Trophoblast cell (in vitro differentiated cells and primary cell): Measurements from ENCODE around the gene GART.
"Not testable (repeated sequence)": the region's sequence is repeated elsewhere in the genome, so short reads cannot be mapped to it uniquely, and the experiment has no call there.

Source experiments
- DNase-seq, 2 donors: peaks; one replicate each; pipeline ENCODE4 v3.0.0-alpha.2; 2016
- H2AFZ ChIP-seq: 2 replicates; pipeline ENCODE4 v1.6.1; 2013; ENCODE audit warnings: low read length, moderate library complexity, mild to moderate bottlenecking; ENCODE audit not compliant: insufficient read depth, poor library complexity
- H2AK5ac ChIP-seq: 2 replicates; pipeline ENCODE4 v1.6.1; 2013; ENCODE audit warnings: mild to moderate bottlenecking, low read length
- H2BK120ac ChIP-seq: 2 replicates; pipeline ENCODE4 v1.6.1; 2013; ENCODE audit warnings: low read length, mild to moderate bottlenecking, moderate library complexity; ENCODE audit not compliant: insufficient read depth, poor library complexity
- H2BK12ac ChIP-seq: 2 replicates; pipeline ENCODE4 v1.6.1; 2013; ENCODE audit warnings: mild to moderate bottlenecking, low read length, moderate library complexity
- H2BK5ac ChIP-seq: 2 replicates; pipeline ENCODE4 v1.6.1; 2013; ENCODE audit warnings: low read length, low read depth, moderate library complexity, mild to moderate bottlenecking; ENCODE audit not compliant: poor library complexity
- H3K14ac ChIP-seq: 2 replicates; pipeline ENCODE4 v1.6.1; 2013; ENCODE audit warnings: mild to moderate bottlenecking, low read length
- H3K18ac ChIP-seq: 2 replicates; pipeline ENCODE4 v1.6.1; 2013; ENCODE audit warnings: mild to moderate bottlenecking, low read length
- H3K23ac ChIP-seq: 2 replicates; pipeline ENCODE4 v1.6.1; 2013; ENCODE audit warnings: low read length
- H3K27ac ChIP-seq: 2 replicates; pipeline ENCODE4 v1.5.1; 2013; ENCODE audit warnings: low read depth, mild to moderate bottlenecking, inconsistent platforms, low read length, moderate library complexity
- H3K27me3 ChIP-seq: 2 replicates; pipeline ENCODE4 v1.6.1; 2013; ENCODE audit warnings: inconsistent platforms, mild to moderate bottlenecking, low read length, moderate library complexity; ENCODE audit not compliant: insufficient read depth
- H3K36me3 ChIP-seq, 2 experiments: 1 replicate in 1 of 2; 2 replicates in 1 of 2; pipeline ENCODE4 v1.6.1; 2013; ENCODE audit warnings: low read length in 2 of 2, mild to moderate bottlenecking in 2 of 2, moderate library complexity in 1 of 2; ENCODE audit not compliant: insufficient read depth in 2 of 2, control insufficient read depth in 1 of 2
- H3K4ac ChIP-seq: 2 replicates; pipeline ENCODE4 v1.6.1; 2013; ENCODE audit warnings: low read depth, mild to moderate bottlenecking, low read length, moderate library complexity
- H3K4me1 ChIP-seq, 2 experiments: 1 replicate in 1 of 2; 2 replicates in 1 of 2; pipeline ENCODE4 v1.6.1; 2013; ENCODE audit warnings: low read length in 2 of 2, mild to moderate bottlenecking in 2 of 2, moderate library complexity in 1 of 2; ENCODE audit not compliant: insufficient read depth in 2 of 2, control insufficient read depth in 1 of 2
- H3K4me2 ChIP-seq: 2 replicates; pipeline ENCODE4 v1.6.1; 2013; ENCODE audit warnings: inconsistent platforms, mild to moderate bottlenecking, low read length, moderate library complexity
- H3K4me3 ChIP-seq: 2 replicates; pipeline ENCODE4 v1.5.1; 2013; ENCODE audit warnings: mild to moderate bottlenecking, low read depth, low read length, inconsistent platforms
- H3K79me1 ChIP-seq: one replicate; pipeline ENCODE4 v1.6.1; 2013; ENCODE audit warnings: low read length
- H3K79me2 ChIP-seq: 2 replicates; pipeline ENCODE4 v1.6.1; 2013; ENCODE audit warnings: low read length, mild to moderate bottlenecking; ENCODE audit not compliant: control insufficient read depth, insufficient read depth, poor library complexity
- H3K9ac ChIP-seq: 2 replicates; pipeline ENCODE4 v1.6.1; 2013; ENCODE audit warnings: mild to moderate bottlenecking, low read length
- H3K9me3 ChIP-seq: 2 replicates; pipeline ENCODE4 v1.6.1; 2013; ENCODE audit warnings: low read depth, mild to moderate bottlenecking, control low read depth, inconsistent platforms, low read length; ENCODE audit not compliant: insufficient read depth
- H4K12ac ChIP-seq: 2 replicates; pipeline ENCODE4 v1.6.1; 2013; ENCODE audit warnings: low read depth, mild to moderate bottlenecking, low read length, moderate library complexity
- H4K8ac ChIP-seq: 2 replicates; pipeline ENCODE4 v1.6.1; 2013; ENCODE audit warnings: low read depth, mild to moderate bottlenecking, low read length, moderate library complexity
- H4K91ac ChIP-seq: one replicate; pipeline ENCODE4 v1.6.1; 2013; ENCODE audit warnings: low read depth, mild to moderate bottlenecking, low read length, moderate library complexity
- WGBS: extraction: QIAGEN DNeasy Blood & Tissue Kit; methylation state at CpG from one replicate; pipeline ENCODE4 v1.1.7; 2013; ENCODE audit warnings: missing lambda C conversion rate; ENCODE audit not compliant: insufficient read length, insufficient coverage; ENCODE audit errors: extremely low coverage; 5-methylcytosine and 5-hydroxymethylcytosine counted together

Gene GART

DNA sequence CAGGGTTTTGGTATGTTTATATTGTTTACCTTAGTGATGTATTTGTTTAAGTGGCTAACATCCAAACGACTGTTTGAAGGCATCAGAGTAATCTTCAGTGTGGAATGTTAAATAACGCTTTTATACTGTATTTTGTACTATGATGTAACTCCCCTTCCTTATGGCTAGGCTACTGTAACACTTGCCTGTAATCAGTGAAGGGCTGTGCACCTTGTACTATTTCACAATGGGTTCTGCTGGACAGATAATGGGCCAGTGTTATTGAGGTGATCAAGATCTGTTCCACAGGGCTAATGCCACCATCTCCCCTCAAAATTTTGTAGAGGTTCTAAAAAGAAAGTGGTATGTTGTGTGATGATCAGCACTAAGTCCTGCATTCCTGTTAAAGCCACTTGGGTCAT, 34.8 kb upstream of the GART start:
- H3K14ac ChIP-seq, H2AFZ ChIP-seq, H3K27me3 ChIP-seq, H3K79me2 ChIP-seq, H3K4ac ChIP-seq, H3K27ac ChIP-seq, H2BK120ac ChIP-seq, H2AK5ac ChIP-seq, H2BK5ac ChIP-seq, H2BK12ac ChIP-seq, H4K8ac ChIP-seq, H3K18ac ChIP-seq, H3K4me2 ChIP-seq, H4K12ac ChIP-seq, H3K23ac ChIP-seq, H4K91ac ChIP-seq, H3K9me3 ChIP-seq, H3K4me3 ChIP-seq, DNase-seq, H3K79me1 ChIP-seq, H3K9ac ChIP-seq, H3K4me1 ChIP-seq: not testable (repeated sequence)
- peaks cover 16 to 25% of the 10 kb centered on the region in 2 experiments for H3K36me3 ChIP-seq
- WGBS: no CpG with 5 or more reads among the region's 2 CpGs

DNA sequence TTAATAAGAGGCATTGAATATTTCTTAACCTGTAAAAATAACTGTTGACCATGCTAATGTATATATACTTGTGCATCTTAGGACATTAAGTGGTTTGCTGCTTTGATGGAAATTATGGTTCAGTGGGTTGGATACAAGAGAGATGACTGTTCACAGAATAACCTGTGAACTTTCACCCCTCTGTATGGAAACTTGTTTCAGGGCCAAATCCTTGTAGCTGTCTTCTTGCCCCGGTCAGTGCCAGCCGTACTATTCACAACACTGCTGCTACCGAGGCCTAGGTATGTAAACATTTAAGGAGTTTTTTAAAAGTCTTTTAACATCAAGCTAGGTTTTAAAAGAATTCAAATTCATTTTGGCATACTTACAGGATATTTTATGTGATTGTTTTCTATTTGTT, 30.4 kb upstream of the GART start:
- peaks cover 19 to 35% of the 10 kb centered on the region in 2 experiments for H3K36me3 ChIP-seq
- no peak overlapping the region for H4K8ac ChIP-seq
- no peaks in the 10 kb centered on the region for H3K4me1 ChIP-seq
- H3K4me2 ChIP-seq: no peak overlapping the region
- H2AFZ ChIP-seq: no peak overlapping the region
- H4K12ac ChIP-seq: no peak overlapping the region
- no peak overlapping the region for H2BK120ac ChIP-seq
- H3K4ac ChIP-seq: no peak overlapping the region
- H3K27ac ChIP-seq: no peak overlapping the region
- no peak for DNase-seq
- no peaks in the 10 kb centered on the region for H3K79me2 ChIP-seq
- no peak overlapping the region for H3K9ac ChIP-seq
- no peak overlapping the region for H3K14ac ChIP-seq
- H3K23ac ChIP-seq: no peak overlapping the region
- H2AK5ac ChIP-seq: no peak overlapping the region
- H3K18ac ChIP-seq: no peak overlapping the region
- no peak overlapping the region for H3K4me3 ChIP-seq
- H2BK5ac ChIP-seq: no peak overlapping the region
- no CpG with 5 or more reads among the region's 3 CpGs for WGBS
- H3K9me3 ChIP-seq: no peaks in the 10 kb centered on the region
- H3K79me1 ChIP-seq: no peaks in the 10 kb centered on the region
- no peak overlapping the region for H2BK12ac ChIP-seq
- H4K91ac ChIP-seq: no peak overlapping the region
- H3K27me3 ChIP-seq: no peaks in the 10 kb centered on the region

DNA sequence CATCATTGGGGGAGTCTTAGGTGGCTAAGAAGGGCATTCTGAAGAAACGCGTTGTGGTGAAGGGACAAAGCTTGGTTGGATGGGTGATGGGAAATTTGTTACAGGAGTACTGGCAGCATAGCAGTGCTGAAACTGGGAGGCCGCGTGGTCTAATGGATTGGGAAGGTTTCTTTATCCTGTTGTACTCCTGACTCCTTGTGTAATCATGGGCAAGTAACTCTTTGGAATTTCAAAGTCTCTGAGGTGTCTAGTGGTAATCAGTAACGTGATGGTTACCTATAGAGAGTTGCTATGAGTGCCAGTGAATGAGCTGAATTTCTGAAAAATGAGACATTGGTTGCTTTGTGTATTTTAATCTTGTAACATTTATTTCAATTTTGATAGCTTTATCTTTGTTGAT, 28.1 kb upstream of the GART start:
- H3K9me3 ChIP-seq: no peaks in the 10 kb centered on the region
- no peak overlapping the region for H3K4ac ChIP-seq
- H2BK5ac ChIP-seq: no peak overlapping the region
- H2AFZ ChIP-seq: no peak overlapping the region
- DNase-seq: no peak
- no peak overlapping the region for H3K23ac ChIP-seq
- no peaks in the 10 kb centered on the region for H3K4me1 ChIP-seq
- H3K79me1 ChIP-seq: no peaks in the 10 kb centered on the region
- H4K91ac ChIP-seq: no peak overlapping the region
- no peaks in the 10 kb centered on the region for H3K79me2 ChIP-seq
- no peaks in the 10 kb centered on the region for H3K27me3 ChIP-seq
- H4K12ac ChIP-seq: no peak overlapping the region
- H2BK12ac ChIP-seq: no peak overlapping the region
- H2BK120ac ChIP-seq: no peak overlapping the region
- H3K18ac ChIP-seq: peak overlapping the region; percentile 17
- no peak overlapping the region for H3K9ac ChIP-seq
- no peak overlapping the region for H3K14ac ChIP-seq
- H2AK5ac ChIP-seq: no peak overlapping the region
- no peak overlapping the region for H4K8ac ChIP-seq
- no peak overlapping the region for H3K27ac ChIP-seq
- H3K36me3 ChIP-seq: peaks cover 17 to 28% of the 10 kb centered on the region in 2 experiments
- WGBS: no CpG with 5 or more reads among the region's 5 CpGs
- no peak overlapping the region for H3K4me3 ChIP-seq
- no peak overlapping the region for H3K4me2 ChIP-seq

DNA sequence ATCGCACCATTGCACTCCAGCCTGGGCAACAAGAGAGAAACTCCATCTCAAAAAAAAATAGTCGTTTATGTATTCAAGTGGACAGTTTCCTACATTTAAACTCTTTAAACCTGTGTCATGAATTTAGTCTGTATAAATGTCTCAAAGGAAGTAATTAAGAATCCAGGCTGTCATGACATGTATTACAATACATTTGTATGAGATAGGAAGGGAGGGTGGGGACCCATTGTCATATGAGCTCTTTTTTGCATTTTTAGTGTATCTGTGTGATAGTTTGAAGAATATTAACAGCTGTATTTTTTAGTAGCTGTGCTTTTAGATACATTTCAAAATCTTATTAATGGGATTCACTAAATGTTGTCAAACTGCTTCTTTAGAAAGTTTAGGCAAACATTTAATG, 26.5 kb upstream of the GART start:
- H3K9ac ChIP-seq: no peak overlapping the region
- no peaks in the 10 kb centered on the region for H3K4me1 ChIP-seq
- no peak overlapping the region for H2BK120ac ChIP-seq
- no peak overlapping the region for H3K4me3 ChIP-seq
- no peaks in the 10 kb centered on the region for H3K27me3 ChIP-seq
- no peak overlapping the region for H4K8ac ChIP-seq
- H4K12ac ChIP-seq: no peak overlapping the region
- WGBS: no CpG with 5 or more reads among the region's 2 CpGs
- no peak overlapping the region for H3K23ac ChIP-seq
- H3K18ac ChIP-seq: no peak overlapping the region
- H3K14ac ChIP-seq: no peak overlapping the region
- H3K79me1 ChIP-seq: no peaks in the 10 kb centered on the region
- no peak overlapping the region for H3K4ac ChIP-seq
- H3K27ac ChIP-seq: no peak overlapping the region
- no peak overlapping the region for H2BK5ac ChIP-seq
- H3K4me2 ChIP-seq: no peak overlapping the region
- no peak overlapping the region for H2BK12ac ChIP-seq
- H3K36me3 ChIP-seq: peaks cover 18 to 25% of the 10 kb centered on the region in 2 experiments
- no peaks in the 10 kb centered on the region for H3K79me2 ChIP-seq
- H4K91ac ChIP-seq: no peak overlapping the region
- no peak overlapping the region for H2AFZ ChIP-seq
- H3K9me3 ChIP-seq: no peaks in the 10 kb centered on the region
- H2AK5ac ChIP-seq: no peak overlapping the region
- DNase-seq: no peak
